Measurements from ENCODE around the gene RNPS1.

The RNPS1 gene

GRCh38 chr16:2210386-2211365 is 57.2 kb downstream of the RNPS1 start, which contains the start of gene BRICD5:
Gene BRICD5, minus strand, starts transcription at chr16:2210863. Its CDS starts 30 bp downstream, at chr16:2210833.
- Histone ChIP-seq H3K36me3 (ENCODE audit: control insufficient read depth, insufficient read depth, low read length) (peaks cover 16% of the 10 kb centered on the region), H3K27me3 (replicated peaks; ENCODE audit: control insufficient read depth, insufficient read depth, low read length) (no peaks in the 10 kb centered on the region), H3K4me3 (replicated peaks; ENCODE audit: low read depth, low read length) (no peak within 1 kb of the TSS)
- no peak for DNase-seq (ENCODE audit: extremely low read depth, insufficient read length)
- TF ChIP-seq CTCF (IDR thresholded peaks at IDR 0.05; ENCODE audit: insufficient read depth, low read length, poor library complexity, severe bottlenecking) = no peak

- H3K36me3 ChIP-seq (ENCODE audit: control insufficient read depth, insufficient read depth, low read length) = peaks cover 16% of the 10 kb centered on the region
- no peaks in the 10 kb centered on the region for H3K27me3 ChIP-seq (replicated peaks; ENCODE audit: control insufficient read depth, insufficient read depth, low read length)
- DNase-seq (ENCODE audit: extremely low read depth, insufficient read length) = no peak
- no peak overlapping the region for H3K4me3 ChIP-seq (replicated peaks; ENCODE audit: low read depth, low read length)
- no peak for TF ChIP-seq CTCF (IDR thresholded peaks at IDR 0.05; ENCODE audit: insufficient read depth, low read length, poor library complexity, severe bottlenecking)
These were observed 58.0 kb downstream of the RNPS1 start for GRCh38 chr16:2210009-2210332.

GRCh38 chr16:2209258-2210008 is 58.5 kb downstream of the RNPS1 start:
- no peak for DNase-seq (ENCODE audit: extremely low read depth, insufficient read length)
- Histone ChIP-seq H3K4me3 (replicated peaks; ENCODE audit: low read depth, low read length) (no peak overlapping the region), H3K36me3 (ENCODE audit: control insufficient read depth, insufficient read depth, low read length) (peaks cover 16% of the 10 kb centered on the region), H3K27me3 (replicated peaks; ENCODE audit: control insufficient read depth, insufficient read depth, low read length) (no peaks in the 10 kb centered on the region)
- no peak for TF ChIP-seq CTCF (IDR thresholded peaks at IDR 0.05; ENCODE audit: insufficient read depth, low read length, poor library complexity, severe bottlenecking)

- DNase-seq (ENCODE audit: extremely low read depth, insufficient read length) = no peak
- peaks cover 16% of the 10 kb centered on the region for H3K36me3 ChIP-seq (ENCODE audit: control insufficient read depth, insufficient read depth, low read length)
- H3K4me3 ChIP-seq (replicated peaks; ENCODE audit: low read depth, low read length) = no peak overlapping the region
- no peak for TF ChIP-seq CTCF (IDR thresholded peaks at IDR 0.05; ENCODE audit: insufficient read depth, low read length, poor library complexity, severe bottlenecking)
- no peaks in the 10 kb centered on the region for H3K27me3 ChIP-seq (replicated peaks; ENCODE audit: control insufficient read depth, insufficient read depth, low read length)
These were observed 59.2 kb downstream of the RNPS1 start for GRCh38 chr16:2208772-2209171.

- peaks cover 16% of the 10 kb centered on the region for H3K36me3 ChIP-seq (ENCODE audit: control insufficient read depth, insufficient read depth, low read length)
- no peak for TF ChIP-seq CTCF (IDR thresholded peaks at IDR 0.05; ENCODE audit: insufficient read depth, low read length, poor library complexity, severe bottlenecking)
- no peak for DNase-seq (ENCODE audit: extremely low read depth, insufficient read length)
These were observed 59.6 kb downstream of the RNPS1 start for GRCh38 chr16:2208308-2208707.

More at GRCh38 chr16:2208308-2208707, 59.6 kb downstream of the RNPS1 start:
- H3K4me3 ChIP-seq (replicated peaks; ENCODE audit: low read depth, low read length) = no peak overlapping the region
- no peaks in the 10 kb centered on the region for H3K27me3 ChIP-seq (replicated peaks; ENCODE audit: control insufficient read depth, insufficient read depth, low read length)

Data from GM06990 (cell line).